WERI-Rb-1 (cell line): ENCODE data around the gene PRICKLE4.

Experiments used
- DNase-seq: peaks from one replicate; pipeline ENCODE4 v3.0.0-alpha.2; 2020
- H3K27ac ChIP-seq: fragments of 250-450 bp; sonication (Bioruptor Pico); 2 replicates; pipeline ENCODE4 v1.5.1; 2020; ENCODE audit warnings: mild to moderate bottlenecking, moderate library complexity
- H3K27me3 ChIP-seq: fragments of 250-450 bp; sonication (Bioruptor Pico); 2 replicates; pipeline ENCODE4 v1.5.1; 2021; ENCODE audit warnings: mild to moderate bottlenecking, low read depth, moderate library complexity; ENCODE audit not compliant: insufficient read depth, severe bottlenecking
- H3K36me3 ChIP-seq: fragments of 250-450 bp; sonication (Bioruptor Pico); 2 replicates; pipeline ENCODE4 v1.5.1; 2020; ENCODE audit warnings: mild to moderate bottlenecking, moderate library complexity
- H3K4me3 ChIP-seq: 2 replicates; pipeline ENCODE4 v1.5.1; 2011; ENCODE audit warnings: low read depth, mild to moderate bottlenecking, control low read depth, low read length
- H3K9me3 ChIP-seq: fragments of 250-450 bp; sonication (Bioruptor Pico); 2 replicates; pipeline ENCODE4 v1.5.1; 2021; ENCODE audit warnings: mild to moderate bottlenecking, moderate library complexity; ENCODE audit not compliant: severe bottlenecking
- TF ChIP-seq, protein P1 (sequence below): IDR thresholded peaks from 2 replicates; pipeline ENCODE4 v1.5.1; 2011; ENCODE audit warnings: low read depth, mild to moderate bottlenecking, control low read depth, inconsistent platforms, low read length

The PRICKLE4 gene

DNA sequence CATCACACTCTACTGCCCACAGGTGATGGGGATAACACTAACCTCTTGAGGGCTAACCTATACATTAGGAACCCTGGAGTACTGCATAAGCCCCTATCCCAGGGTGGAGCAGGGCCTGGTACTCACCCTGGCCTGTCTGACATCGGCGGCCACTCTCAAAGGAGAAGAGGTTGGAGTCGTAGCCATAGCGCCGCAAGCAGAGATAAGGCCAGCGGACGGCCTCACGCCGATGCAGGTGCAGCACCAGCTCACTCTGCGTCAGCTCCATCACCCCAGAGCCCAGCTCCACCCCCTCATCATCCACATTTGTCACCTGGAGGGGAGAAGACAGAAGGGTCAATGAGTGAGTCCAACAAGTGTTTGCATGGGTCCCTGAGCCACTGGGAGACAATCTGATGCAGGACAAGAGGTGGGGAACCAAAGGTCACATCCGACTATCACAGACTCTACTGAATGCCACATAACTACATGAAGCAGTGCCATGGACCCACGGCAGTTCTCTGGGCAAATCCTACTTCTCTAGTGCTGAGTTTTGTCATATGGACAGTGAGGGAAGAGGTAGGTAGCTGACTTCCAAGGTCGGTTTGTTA, 5.2 kb upstream of the PRICKLE4 start:
- TF ChIP-seq, protein P1, sequence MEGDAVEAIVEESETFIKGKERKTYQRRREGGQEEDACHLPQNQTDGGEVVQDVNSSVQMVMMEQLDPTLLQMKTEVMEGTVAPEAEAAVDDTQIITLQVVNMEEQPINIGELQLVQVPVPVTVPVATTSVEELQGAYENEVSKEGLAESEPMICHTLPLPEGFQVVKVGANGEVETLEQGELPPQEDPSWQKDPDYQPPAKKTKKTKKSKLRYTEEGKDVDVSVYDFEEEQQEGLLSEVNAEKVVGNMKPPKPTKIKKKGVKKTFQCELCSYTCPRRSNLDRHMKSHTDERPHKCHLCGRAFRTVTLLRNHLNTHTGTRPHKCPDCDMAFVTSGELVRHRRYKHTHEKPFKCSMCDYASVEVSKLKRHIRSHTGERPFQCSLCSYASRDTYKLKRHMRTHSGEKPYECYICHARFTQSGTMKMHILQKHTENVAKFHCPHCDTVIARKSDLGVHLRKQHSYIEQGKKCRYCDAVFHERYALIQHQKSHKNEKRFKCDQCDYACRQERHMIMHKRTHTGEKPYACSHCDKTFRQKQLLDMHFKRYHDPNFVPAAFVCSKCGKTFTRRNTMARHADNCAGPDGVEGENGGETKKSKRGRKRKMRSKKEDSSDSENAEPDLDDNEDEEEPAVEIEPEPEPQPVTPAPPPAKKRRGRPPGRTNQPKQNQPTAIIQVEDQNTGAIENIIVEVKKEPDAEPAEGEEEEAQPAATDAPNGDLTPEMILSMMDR = no peak
- no peak for DNase-seq
- no peak overlapping the region for H3K27ac ChIP-seq
- peaks cover 53% of the 10 kb centered on the region for H3K36me3 ChIP-seq
- H3K9me3 ChIP-seq = no peaks in the 10 kb centered on the region
- H3K27me3 ChIP-seq = no peaks in the 10 kb centered on the region
- H3K4me3 ChIP-seq = no peak overlapping the region

DNA sequence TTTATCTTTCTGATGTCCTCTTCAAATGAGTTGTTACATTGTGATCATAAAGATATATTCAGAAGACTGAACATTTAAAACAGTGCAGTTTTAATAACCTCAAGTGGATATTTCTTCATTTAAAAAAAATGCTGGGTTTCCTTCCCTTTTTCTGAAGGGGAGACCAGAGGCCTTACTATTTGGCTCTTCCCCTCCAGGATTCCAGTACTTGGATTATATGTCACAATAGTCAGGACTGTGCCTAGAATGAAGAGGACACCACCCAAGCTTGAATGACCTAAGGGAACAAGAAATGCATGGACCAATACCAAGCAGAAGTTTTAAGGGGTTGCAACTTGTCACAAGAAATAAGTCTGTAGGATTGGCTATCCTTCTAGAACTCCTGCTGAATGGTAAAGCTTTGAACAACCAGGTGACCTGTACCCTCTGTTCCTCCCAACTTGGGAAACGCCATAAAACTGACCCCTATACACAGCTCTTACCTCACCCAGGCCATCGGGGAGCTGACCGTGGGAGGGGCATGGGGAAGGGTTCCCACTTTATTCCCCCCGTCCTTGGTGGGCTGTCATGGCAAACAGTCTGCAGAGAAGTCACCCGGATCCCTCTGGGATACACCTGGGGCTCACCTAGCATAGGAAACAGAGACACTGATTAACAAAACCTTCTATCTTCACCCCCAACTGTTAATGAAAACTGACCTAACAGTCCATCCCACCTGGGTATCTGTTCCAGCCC, 2.9 kb upstream of the PRICKLE4 start:
- Histone ChIP-seq H3K27me3 (no peaks in the 10 kb centered on the region), H3K9me3 (no peaks in the 10 kb centered on the region), H3K36me3 (peaks cover 30% of the 10 kb centered on the region), H3K4me3 (no peak overlapping the region), H3K27ac (no peak overlapping the region)
- DNase-seq = no peak
- TF ChIP-seq, protein P1 = no peak

DNA sequence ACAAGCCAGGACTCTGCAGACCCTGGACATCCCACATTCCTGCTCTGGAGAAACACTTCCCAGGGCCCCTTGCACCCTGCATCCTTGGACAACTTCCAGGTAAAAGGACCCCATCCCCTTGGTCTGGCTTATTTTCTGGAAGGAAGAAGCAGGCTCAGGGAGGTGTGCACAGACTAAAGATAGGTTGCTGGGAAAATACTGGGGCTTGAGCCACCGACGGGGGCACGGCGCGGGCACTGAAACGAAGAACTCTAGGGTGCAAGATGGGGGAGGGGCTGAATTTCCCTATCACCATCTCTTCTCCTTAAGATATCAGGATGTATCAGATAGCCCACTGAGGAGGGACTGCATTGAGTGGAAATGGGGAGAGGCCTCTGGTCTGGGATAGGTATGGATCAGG, 1.7 kb upstream of the PRICKLE4 start:
- H3K27ac ChIP-seq = no peak overlapping the region

DNA sequence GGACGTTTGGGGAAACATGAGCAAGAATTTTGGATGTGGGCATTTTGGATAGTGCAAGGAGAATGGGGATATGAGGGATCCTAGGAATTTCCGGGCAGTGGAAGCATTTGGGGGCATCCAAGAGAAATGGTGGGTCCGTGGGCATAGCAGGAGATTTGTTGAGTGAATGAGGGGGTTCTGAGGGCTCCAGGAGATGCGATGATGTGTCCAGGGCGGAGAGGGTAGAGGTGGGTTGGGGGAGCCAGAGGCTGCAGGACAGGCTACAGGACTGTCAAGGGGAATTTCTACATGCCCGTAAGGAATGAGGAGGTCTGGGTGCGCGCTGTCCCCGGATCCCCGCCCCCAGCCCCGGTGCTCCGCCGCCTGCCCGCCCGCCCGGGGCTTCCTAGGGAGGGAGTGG, 1.2 kb upstream of the PRICKLE4 start:
- Histone ChIP-seq H3K27me3 (no peaks in the 10 kb centered on the region), H3K27ac (no peak overlapping the region), H3K9me3 (no peaks in the 10 kb centered on the region), H3K36me3 (peaks cover 20% of the 10 kb centered on the region), H3K4me3 (peak overlapping the region; percentile 60)
- DNase-seq = no peak
- TF ChIP-seq, protein P1 = no peak

More for the DNA sequence above, 1.7 kb upstream of the PRICKLE4 start:
- Histone ChIP-seq H3K9me3 (no peaks in the 10 kb centered on the region), H3K36me3 (peaks cover 25% of the 10 kb centered on the region), H3K27me3 (no peaks in the 10 kb centered on the region), H3K4me3 (peak overlapping the region; percentile 60)
- TF ChIP-seq, protein P1 = no peak
- DNase-seq = no peak

DNA sequence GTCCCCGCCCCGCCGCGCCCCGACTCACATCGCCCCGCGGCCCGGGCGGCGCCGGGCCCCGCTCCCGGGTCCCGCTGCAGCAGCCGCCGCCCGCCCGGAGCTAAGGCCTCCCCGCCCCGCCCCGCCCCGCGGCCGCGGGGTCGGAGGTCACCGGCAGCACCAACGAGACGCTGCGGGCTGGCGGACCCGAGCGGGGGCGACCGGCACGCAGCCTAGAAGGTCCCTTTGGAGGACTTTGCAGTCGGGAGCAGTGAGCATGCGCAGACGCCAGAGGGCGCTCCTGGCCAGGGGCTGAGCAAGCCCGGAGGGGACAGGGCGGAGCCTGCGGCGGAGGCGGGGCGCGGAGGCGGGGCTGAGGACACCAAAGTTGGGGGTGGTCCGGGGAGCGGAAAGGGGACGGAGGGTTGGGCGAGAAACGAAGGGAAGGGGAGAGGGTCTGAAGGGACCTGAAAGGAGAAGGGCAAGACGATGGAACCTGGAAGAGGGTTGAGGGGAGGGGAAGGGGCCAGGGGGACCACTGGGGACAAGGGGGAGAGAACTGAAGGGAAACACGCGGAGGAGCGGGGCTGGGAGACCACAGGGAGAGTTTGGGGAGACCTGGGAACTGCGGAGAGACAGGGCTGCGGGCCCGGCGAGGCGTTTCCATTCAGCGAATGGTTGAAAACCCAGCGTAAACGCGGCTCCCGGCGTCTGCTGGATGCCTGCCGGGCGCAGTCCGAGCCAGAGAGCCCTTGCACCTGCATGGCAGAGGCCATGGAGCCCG, 613 bp upstream of the PRICKLE4 start, which contains the start of gene FRS3:
Gene FRS3, minus strand, starts transcription at position 113 of the 763 bp plus-strand sequence. CDS start 2,913 bp downstream, outside the sequence.
- H3K27ac ChIP-seq = no peak within 1 kb of the TSS
- H3K9me3 ChIP-seq = no peaks in the 10 kb centered on the region
- TF ChIP-seq, protein P1 = peak; percentile 99
- peak; percentile 100 for DNase-seq
- H3K36me3 ChIP-seq = peaks cover 14% of the 10 kb centered on the region
- peak within 1 kb of the TSS; percentile 60 for H3K4me3 ChIP-seq
- H3K27me3 ChIP-seq = no peaks in the 10 kb centered on the region
